SK-N-SH (cell line): Measurements from ENCODE around the gene SNX5.

Experiments
- CTCF ChIP-seq: fragments of 200-600 bp; sonication (generic); IDR thresholded peaks from 2 replicates; pipeline ENCODE4 v1.6.1; 2017; ENCODE audit warnings: antibody characterized with exemption, mild to moderate bottlenecking, moderate library complexity
- REST ChIP-seq: IDR thresholded peaks from 2 replicates; pipeline ENCODE4 v1.6.1; 2012; ENCODE audit warnings: mild to moderate bottlenecking, low read depth, low read length, moderate library complexity
- SMC3 ChIP-seq: IDR thresholded peaks from 2 replicates; pipeline ENCODE4 v1.6.1; 2012; ENCODE audit warnings: low read depth, low read length, improper control_type of control experiment
- TAF1 ChIP-seq: IDR thresholded peaks from 2 replicates; pipeline ENCODE4 v1.6.1; 2012; ENCODE audit warnings: low read depth, mild to moderate bottlenecking, low read length, moderate library complexity, borderline replicate concordance
- YY1 ChIP-seq: IDR thresholded peaks from 2 replicates; pipeline ENCODE4 v1.4.0; 2012; ENCODE audit warnings: low read depth, mild to moderate bottlenecking
- ZBTB33 ChIP-seq: IDR thresholded peaks from 2 replicates; pipeline ENCODE4 v1.4.0; 2012; ENCODE audit warnings: low read depth, borderline replicate concordance

- TF ChIP-seq CTCF (no peak), TAF1 (no peak), REST (no peak), SMC3 (no peak), ZBTB33 (no peak), YY1 (no peak)
Observed at GRCh38 chr20:17947474-17947815, 21.1 kb downstream of the SNX5 start.
